Subcutaneous adipose tissue (tissue), 4 donors: Measurements from ENCODE around the gene RPL31. TPM values are rescaled to one million over a fixed set of nuclear protein-coding genes. Genes with fewer than 3 reads are reported as not detected.

Experiments
- CTCF ChIP-seq: fragments of 450-650 bp; IDR thresholded peaks from one replicate; pipeline ENCODE4 v1.5.1; 2016; ENCODE audit warnings: low read depth, mild to moderate bottlenecking, control low read depth, antibody characterized with exemption, moderate library complexity
- total RNA-seq, 4 donors: library from RNA; depleted of rRNA; stranded (reverse); fragments of >200 nt; gene quantifications; one replicate each; pipeline ENCODE4 v1.1.0, GENCODE V29; 2016

RPL31 gene
- total RNA-seq, 4 donors from 2014 or later, result 1,572 to 2,109 (median 1,828) TPM

- TF ChIP-seq CTCF, result no peak
These were observed 38.7 kb downstream of the RPL31 start for GRCh38 chr2:101040761-101041160.

GRCh38 chr2:101041413-101041812, 39.3 kb downstream of the RPL31 start:
- TF ChIP-seq CTCF, result no peak

- no peak for TF ChIP-seq CTCF
These were observed 43.2 kb downstream of the RPL31 start for GRCh38 chr2:101045330-101045729.

GRCh38 chr2:101047075-101047766, 45.1 kb downstream of the RPL31 start:
- TF ChIP-seq CTCF, result no peak

- no peak for TF ChIP-seq CTCF
These were observed 45.7 kb downstream of the RPL31 start for GRCh38 chr2:101047774-101048173.

GRCh38 chr2:101048756-101049155, 46.7 kb downstream of the RPL31 start:
- TF ChIP-seq CTCF, result no peak

GRCh38 chr2:101052147-101052546, 50.1 kb downstream of the RPL31 start:
- TF ChIP-seq CTCF, result no peak
